Astrocyte of the hippocampus (primary cell): Measurements from ENCODE around the gene SLC2A4.
"Not testable (repeated sequence)": the region's sequence is repeated elsewhere in the genome, so short reads cannot be mapped to it uniquely, and the experiment has no call there.

Experiments
- DNase-seq: peaks from one replicate; pipeline ENCODE4 v3.0.0; 2011; ENCODE audit warnings: low read depth, low spot score

SLC2A4 gene

GRCh38 chr17:7281074-7281952, at the start of gene SLC2A4:
Gene SLC2A4 (plus strand): TSS chr17:7281718. CDS start chr17:7281935, 217 bp downstream.
- peak; percentile 96 for DNase-seq

GRCh38 chr17:7232114-7232513, 49.4 kb upstream of the SLC2A4 start:
- DNase-seq, result no peak

- peak; percentile 26 for DNase-seq
Measured at GRCh38 chr17:7233701-7234082, 47.8 kb upstream of the SLC2A4 start.

GRCh38 chr17:7234083-7234951, 47.2 kb upstream of the SLC2A4 start, which contains the start of gene DVL2:
Gene DVL2 (minus strand): TSS chr17:7234517. CDS start chr17:7234262, 255 bp downstream.
- DNase-seq, result peak; percentile 98

GRCh38 chr17:7235693-7236665, 45.5 kb upstream of the SLC2A4 start:
- DNase-seq, result peak; percentile 55

GRCh38 chr17:7236808-7237207, 44.7 kb upstream of the SLC2A4 start:
- no peak for DNase-seq

- peak; percentile 25 for DNase-seq
Measured at GRCh38 chr17:7237266-7237760, 44.2 kb upstream of the SLC2A4 start.

- DNase-seq, result peak; percentile 84
Measured at GRCh38 chr17:7237761-7238419, 43.6 kb upstream of the SLC2A4 start.

GRCh38 chr17:7238420-7239090, 43.0 kb upstream of the SLC2A4 start:
- peak; percentile 58 for DNase-seq

GRCh38 chr17:7239091-7240027, 42.2 kb upstream of the SLC2A4 start, which contains the start of gene PHF23:
Gene PHF23 (minus strand): TSS chr17:7239457. CDS start chr17:7239279, 178 bp downstream.
- DNase-seq, result peak; percentile 100

- DNase-seq, result no peak
Measured at GRCh38 chr17:7240375-7240774, 41.1 kb upstream of the SLC2A4 start.

- DNase-seq, result no peak
Measured at GRCh38 chr17:7241090-7241733, 40.3 kb upstream of the SLC2A4 start.

- DNase-seq, result peak; percentile 96
Measured at GRCh38 chr17:7241783-7242716, 39.5 kb upstream of the SLC2A4 start, which contains the start of gene GABARAP. Gene GABARAP (minus strand): TSS chr17:7242449. CDS start chr17:7242330, 119 bp downstream.

GRCh38 chr17:7242717-7243452, 38.6 kb upstream of the SLC2A4 start:
- peak; percentile 97 for DNase-seq

- DNase-seq, result no peak
Measured at GRCh38 chr17:7243453-7243729, 38.1 kb upstream of the SLC2A4 start.

GRCh38 chr17:7243838-7244237, 37.7 kb upstream of the SLC2A4 start:
- not testable (repeated sequence) for DNase-seq
